Prostate gland (tissue), 2 donors: Measurements from ENCODE around the gene ZNF598. TPM values are rescaled to one million over a fixed set of nuclear protein-coding genes. Genes with fewer than 3 reads are reported as not detected.

Experiments
- DNase-seq: peaks from one replicate; pipeline ENCODE4 v3.0.0-alpha.2; 2019; ENCODE audit warnings: low spot score
- H3K27ac ChIP-seq, 2 donors: fragments of 200-600 bp; sonication (generic); 2 replicates each; pipeline ENCODE4 v1.5.1; 2017 to 2019
- H3K27me3 ChIP-seq: fragments of 200-600 bp; sonication (generic); replicated peaks from 2 replicates; pipeline ENCODE4 v1.5.1; 2019; ENCODE audit not compliant: insufficient read depth
- H3K36me3 ChIP-seq, 2 donors: fragments of 200-600 bp; sonication (generic); 1 replicate in 1 of 2; 2 replicates in 1 of 2; pipeline versions ENCODE4 v1.5.1 to v1.8.1; 2017 to 2019
- H3K4me1 ChIP-seq: fragments of 200-600 bp; sonication (generic); replicated peaks from 2 replicates; pipeline ENCODE4 v1.5.1; 2019
- H3K4me3 ChIP-seq, 2 donors: fragments of 200-600 bp; sonication (generic); 2 replicates each; pipeline ENCODE4 v1.5.1; 2017 to 2019
- H3K9me3 ChIP-seq: fragments of 200-600 bp; sonication (generic); 2 replicates; pipeline ENCODE4 v1.5.1; 2017
- POLR2A ChIP-seq: fragments of 450-650 bp; IDR thresholded peaks from one replicate; pipeline ENCODE4 v1.6.1; 2016; ENCODE audit warnings: antibody characterized with exemption, mild to moderate bottlenecking
- POLR2AphosphoS5 ChIP-seq: sonication (generic); formaldehyde crosslinking; IDR thresholded peaks from one replicate; pipeline ENCODE4 v1.6.1; 2017; ENCODE audit warnings: antibody characterized with exemption
- WGBS: methylation state at CpG from one replicate; pipeline ENCODE4 v1.1.5; 2018; 5-methylcytosine and 5-hydroxymethylcytosine counted together
- intact Hi-C: fragments of 100-400 bp; cut with DNase I; formaldehyde crosslinking; loops from one replicate; pipeline ENCODE4 v1.14.2; 2022
- total RNA-seq, 2 donors: library from RNA; depleted of rRNA; stranded (reverse); fragments of >200 nt; gene quantifications; one replicate each; pipeline ENCODE4 v1.1.0, GENCODE V29; 2016
- TF ChIP-seq, protein P1 (sequence below), 4 experiments: fragments of 200-600 bp in 2 of 4; fragments of 450-650 bp in 2 of 4; sonication (generic) in 2 of 4; IDR thresholded peaks; 1 replicate in 3 of 4; 2 replicates in 1 of 4; pipeline ENCODE4 v1.5.1; 2016 to 2019; ENCODE audit warnings: antibody characterized with exemption in 4 of 4, mild to moderate bottlenecking in 2 of 4, moderate library complexity in 2 of 4

ZNF598 gene
- total RNA-seq, 2 donors from 2014 or later, result 30.7 to 74.3 TPM

DNA sequence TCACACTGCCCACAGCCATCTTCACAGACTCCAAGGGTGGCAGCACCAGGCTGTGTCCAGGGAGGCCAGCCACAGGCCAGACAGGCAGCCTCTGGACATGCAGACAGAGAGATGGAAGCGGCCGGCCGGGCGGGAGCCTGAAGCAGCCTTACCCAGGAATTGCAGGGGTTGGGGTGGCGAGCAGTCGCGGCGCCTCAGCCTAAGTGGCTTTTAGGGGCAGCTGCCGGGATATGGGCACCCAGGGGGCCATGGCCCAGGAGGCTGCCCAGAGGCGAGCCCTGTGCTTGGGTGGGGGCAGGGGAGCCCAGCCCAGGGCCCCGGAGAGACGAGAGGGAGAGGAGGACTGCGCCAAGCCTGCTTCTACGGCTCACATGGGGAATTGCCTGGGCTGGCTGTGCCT, 15.6 kb upstream of the ZNF598 start:
- intact Hi-C loops, result loop anchor here (10.0 kb wide), 1 partner anchor 220 kb away; no protein-coding TSS in a partner anchor

GRCh38 chr16:2024032-2024420, 14.4 kb upstream of the ZNF598 start:
- Histone ChIP-seq H3K27ac (peak overlapping the region in 1 of 2 donors; percentile 67), H3K27me3 (peaks cover 5% of the 10 kb centered on the region), H3K36me3 (no peaks in the 10 kb centered on the region), H3K4me3 (no peak overlapping the region), H3K4me1 (peaks cover 14% of the 10 kb centered on the region), H3K9me3 (no peaks in the 10 kb centered on the region)
- WGBS, result 95% methylated on average over 12 of the region's 12 CpGs
- no peak for TF ChIP-seq POLR2AphosphoS5
- no peak for TF ChIP-seq POLR2A
- TF ChIP-seq, protein P1, sequence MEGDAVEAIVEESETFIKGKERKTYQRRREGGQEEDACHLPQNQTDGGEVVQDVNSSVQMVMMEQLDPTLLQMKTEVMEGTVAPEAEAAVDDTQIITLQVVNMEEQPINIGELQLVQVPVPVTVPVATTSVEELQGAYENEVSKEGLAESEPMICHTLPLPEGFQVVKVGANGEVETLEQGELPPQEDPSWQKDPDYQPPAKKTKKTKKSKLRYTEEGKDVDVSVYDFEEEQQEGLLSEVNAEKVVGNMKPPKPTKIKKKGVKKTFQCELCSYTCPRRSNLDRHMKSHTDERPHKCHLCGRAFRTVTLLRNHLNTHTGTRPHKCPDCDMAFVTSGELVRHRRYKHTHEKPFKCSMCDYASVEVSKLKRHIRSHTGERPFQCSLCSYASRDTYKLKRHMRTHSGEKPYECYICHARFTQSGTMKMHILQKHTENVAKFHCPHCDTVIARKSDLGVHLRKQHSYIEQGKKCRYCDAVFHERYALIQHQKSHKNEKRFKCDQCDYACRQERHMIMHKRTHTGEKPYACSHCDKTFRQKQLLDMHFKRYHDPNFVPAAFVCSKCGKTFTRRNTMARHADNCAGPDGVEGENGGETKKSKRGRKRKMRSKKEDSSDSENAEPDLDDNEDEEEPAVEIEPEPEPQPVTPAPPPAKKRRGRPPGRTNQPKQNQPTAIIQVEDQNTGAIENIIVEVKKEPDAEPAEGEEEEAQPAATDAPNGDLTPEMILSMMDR (IDR thresholded peaks at IDR 0.05), result no peak
- intact Hi-C loops, result loop anchor here (10.0 kb wide), 1 partner anchor 221 kb away; no protein-coding TSS in a partner anchor
- no peak for DNase-seq

More for the DNA sequence above, 15.6 kb upstream of the ZNF598 start:
- Histone ChIP-seq H3K27me3 (peaks cover 2% of the 10 kb centered on the region), H3K4me3 (no peak overlapping the region), H3K4me1 (peaks cover 12% of the 10 kb centered on the region), H3K27ac (no peak overlapping the region), H3K36me3 (no peaks in the 10 kb centered on the region), H3K9me3 (no peaks in the 10 kb centered on the region)
- TF ChIP-seq, protein P1 (IDR thresholded peaks at IDR 0.05), result no peak
- TF ChIP-seq POLR2A, result no peak
- TF ChIP-seq POLR2AphosphoS5, result no peak
- WGBS, result 91% methylated on average over 14 of the region's 14 CpGs
- no peak for DNase-seq

- peaks cover 5% of the 10 kb centered on the region for H3K27me3 ChIP-seq
- WGBS, result 7% methylated on average over 43 of the region's 53 CpGs
- peak; percentile 92 for DNase-seq
- intact Hi-C loops, result loop anchor here (2.0 to 10.0 kb wide), 2 partner anchors 117 to 221 kb away; no protein-coding TSS in a partner anchor
- H3K9me3 ChIP-seq, result no peaks in the 10 kb centered on the region
- H3K27ac ChIP-seq, result peak overlapping the region; percentile 67 to 71
- peak; percentile 88 for TF ChIP-seq POLR2AphosphoS5
- TF ChIP-seq, protein P1 (IDR thresholded peaks at IDR 0.05), result peak; percentile 97 to 100 (median 99)
- peak; percentile 58 for TF ChIP-seq POLR2A
- H3K4me1 ChIP-seq, result peaks cover 10% of the 10 kb centered on the region
- no peaks in the 10 kb centered on the region for H3K36me3 ChIP-seq
- peak overlapping the region in 1 of 2 donors; percentile 23 for H3K4me3 ChIP-seq
Observed at GRCh38 chr16:2023092-2024031, 13.7 kb upstream of the ZNF598 start.

GRCh38 chr16:2022723-2023091, 13.1 kb upstream of the ZNF598 start:
- DNase-seq, result no peak
- TF ChIP-seq, protein P1 (IDR thresholded peaks at IDR 0.05), result no peak
- TF ChIP-seq POLR2AphosphoS5 (no peak), POLR2A (no peak)
- Histone ChIP-seq H3K36me3 (no peaks in the 10 kb centered on the region), H3K4me3 (peak overlapping the region in 1 of 2 donors; percentile 23), H3K27me3 (peaks cover 5% of the 10 kb centered on the region), H3K27ac (peak overlapping the region in 1 of 2 donors; percentile 71), H3K4me1 (peaks cover 9% of the 10 kb centered on the region), H3K9me3 (no peaks in the 10 kb centered on the region)
- intact Hi-C loops, result loop anchor here (2.0 to 10.0 kb wide), 2 partner anchors 118 to 222 kb away; no protein-coding TSS in a partner anchor
- 1% methylated on average over 14 of the region's 14 CpGs for WGBS
